ENCODE results near the gene LITAF.

Gene LITAF

DNA sequence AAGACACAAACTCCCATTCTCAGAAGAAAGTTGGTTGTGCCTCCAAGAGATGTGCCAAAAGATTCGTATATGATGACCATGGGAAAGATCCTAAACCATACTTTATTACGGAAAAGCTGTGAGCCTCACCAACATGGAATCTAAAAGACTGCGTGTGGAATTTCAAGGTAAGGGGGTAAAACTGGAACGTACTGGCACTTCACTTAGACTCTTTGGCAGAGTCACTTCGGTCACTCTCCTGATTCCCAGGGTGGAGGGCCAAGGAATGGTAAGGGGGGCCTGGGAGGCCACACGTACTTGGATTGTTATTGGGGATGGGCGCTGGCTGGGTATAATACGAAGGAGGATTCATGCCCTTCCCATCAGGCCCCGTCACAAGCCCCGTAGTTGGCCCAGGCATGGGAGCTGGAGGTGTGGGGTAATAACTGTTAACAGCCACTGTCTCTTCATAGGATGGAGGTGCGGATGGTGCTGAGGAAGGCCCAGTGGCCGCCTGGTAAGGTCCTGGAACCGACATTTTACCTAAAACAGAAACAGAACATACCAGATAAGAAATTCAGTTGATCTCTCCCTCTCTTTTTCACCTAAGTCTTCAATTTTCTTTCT lies 30.4 kb downstream of the LITAF start:
- DNase-seq (ENCODE audit: low read depth, low spot score), result no peak
- Histone ChIP-seq H3K4me3 (ENCODE audit: insufficient read length, low read depth) (no peak overlapping the region), H3K36me3 (ENCODE audit: insufficient read depth, insufficient read length, low read length) (peaks cover 56% of the 10 kb centered on the region), H3K9me3 (ENCODE audit: insufficient read depth, low read length) (no peaks in the 10 kb centered on the region), H3K27me3 (ENCODE audit: insufficient read depth, insufficient read length) (no peaks in the 10 kb centered on the region), H3K9ac (ENCODE audit: insufficient read length, low read depth) (no peak overlapping the region), H3K4me1 (ENCODE audit: insufficient read depth, insufficient read length) (peaks cover 7% of the 10 kb centered on the region)
- no peak for TF ChIP-seq ZNF274 (IDR thresholded peaks at IDR 0.05; ENCODE audit: low read depth, low read length)
- TF ChIP-seq YY1 (IDR thresholded peaks at IDR 0.05; ENCODE audit: insufficient read depth, insufficient read length), result no peak
- no peak for TF ChIP-seq SUZ12 (IDR thresholded peaks at IDR 0.05; ENCODE audit: extremely low read depth, insufficient read depth, insufficient read length)

- peaks cover 79% of the 10 kb centered on the region for H3K36me3 ChIP-seq (ENCODE audit: insufficient read depth, insufficient read length, low read length)
- H3K27me3 ChIP-seq (ENCODE audit: insufficient read depth, insufficient read length), result no peaks in the 10 kb centered on the region
- H3K9ac ChIP-seq (ENCODE audit: insufficient read length, low read depth), result no peak overlapping the region
- no peaks in the 10 kb centered on the region for H3K9me3 ChIP-seq (ENCODE audit: insufficient read depth, low read length)
- H3K4me3 ChIP-seq (ENCODE audit: insufficient read length, low read depth), result no peak overlapping the region
- peaks cover 2% of the 10 kb centered on the region for H3K4me1 ChIP-seq (ENCODE audit: insufficient read depth, insufficient read length)
- no peak for DNase-seq (ENCODE audit: low read depth, low spot score)
- TF ChIP-seq YY1 (IDR thresholded peaks at IDR 0.05; ENCODE audit: insufficient read depth, insufficient read length), result no peak
- TF ChIP-seq SUZ12 (IDR thresholded peaks at IDR 0.05; ENCODE audit: extremely low read depth, insufficient read depth, insufficient read length), result no peak
- TF ChIP-seq ZNF274 (IDR thresholded peaks at IDR 0.05; ENCODE audit: low read depth, low read length), result no peak
Measured at GRCh38 chr16:11554053-11554452, 32.7 kb downstream of the LITAF start.

DNA sequence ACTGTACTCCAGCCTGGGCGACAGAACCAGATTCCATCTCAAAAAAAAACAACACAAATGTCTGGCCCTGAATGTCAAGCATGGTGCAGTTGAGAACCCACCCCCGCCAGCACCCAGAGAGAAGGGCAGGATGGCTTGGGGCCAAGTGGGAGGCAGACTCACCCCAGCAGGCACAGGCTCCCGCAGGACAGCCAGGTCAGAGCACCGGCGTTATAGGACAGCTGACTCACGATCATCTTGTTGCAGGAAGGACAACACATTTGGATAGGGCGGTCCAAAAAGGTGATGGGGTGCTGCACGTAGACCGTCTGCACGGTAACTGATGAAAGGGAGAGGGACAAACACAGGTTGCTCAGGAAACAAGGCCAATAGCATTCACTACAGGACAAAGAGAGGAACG lies 33.3 kb downstream of the LITAF start:
- no peak for TF ChIP-seq ZNF274 (IDR thresholded peaks at IDR 0.05; ENCODE audit: low read depth, low read length)
- no peak for TF ChIP-seq SUZ12 (IDR thresholded peaks at IDR 0.05; ENCODE audit: extremely low read depth, insufficient read depth, insufficient read length)
- no peak for TF ChIP-seq YY1 (IDR thresholded peaks at IDR 0.05; ENCODE audit: insufficient read depth, insufficient read length)
- Histone ChIP-seq H3K27me3 (ENCODE audit: insufficient read depth, insufficient read length) (no peaks in the 10 kb centered on the region), H3K4me1 (ENCODE audit: insufficient read depth, insufficient read length) (peaks cover 2% of the 10 kb centered on the region), H3K4me3 (ENCODE audit: insufficient read length, low read depth) (no peak overlapping the region), H3K36me3 (ENCODE audit: insufficient read depth, insufficient read length, low read length) (peaks cover 83% of the 10 kb centered on the region), H3K9ac (ENCODE audit: insufficient read length, low read depth) (no peak overlapping the region), H3K9me3 (ENCODE audit: insufficient read depth, low read length) (no peaks in the 10 kb centered on the region)
- no peak for DNase-seq (ENCODE audit: low read depth, low spot score)

GRCh38 chr16:11552440-11552839 lies 34.3 kb downstream of the LITAF start:
- H3K27me3 ChIP-seq (ENCODE audit: insufficient read depth, insufficient read length), result no peaks in the 10 kb centered on the region
- no peak for DNase-seq (ENCODE audit: low read depth, low spot score)
- H3K4me3 ChIP-seq (ENCODE audit: insufficient read length, low read depth), result no peak overlapping the region
- no peaks in the 10 kb centered on the region for H3K4me1 ChIP-seq (ENCODE audit: insufficient read depth, insufficient read length)
- H3K9me3 ChIP-seq (ENCODE audit: insufficient read depth, low read length), result no peaks in the 10 kb centered on the region
- H3K36me3 ChIP-seq (ENCODE audit: insufficient read depth, insufficient read length, low read length), result peaks cover 92% of the 10 kb centered on the region
- H3K9ac ChIP-seq (ENCODE audit: insufficient read length, low read depth), result no peak overlapping the region
- TF ChIP-seq YY1 (IDR thresholded peaks at IDR 0.05; ENCODE audit: insufficient read depth, insufficient read length), result no peak
- no peak for TF ChIP-seq SUZ12 (IDR thresholded peaks at IDR 0.05; ENCODE audit: extremely low read depth, insufficient read depth, insufficient read length)
- TF ChIP-seq ZNF274 (IDR thresholded peaks at IDR 0.05; ENCODE audit: low read depth, low read length), result no peak

- no peaks in the 10 kb centered on the region for H3K9me3 ChIP-seq (ENCODE audit: insufficient read depth, low read length)
- no peak overlapping the region for H3K9ac ChIP-seq (ENCODE audit: insufficient read length, low read depth)
- peaks cover 91% of the 10 kb centered on the region for H3K36me3 ChIP-seq (ENCODE audit: insufficient read depth, insufficient read length, low read length)
- no peaks in the 10 kb centered on the region for H3K27me3 ChIP-seq (ENCODE audit: insufficient read depth, insufficient read length)
- no peak overlapping the region for H3K4me3 ChIP-seq (ENCODE audit: insufficient read length, low read depth)
- H3K4me1 ChIP-seq (ENCODE audit: insufficient read depth, insufficient read length), result no peaks in the 10 kb centered on the region
- no peak for TF ChIP-seq YY1 (IDR thresholded peaks at IDR 0.05; ENCODE audit: insufficient read depth, insufficient read length)
- no peak for DNase-seq (ENCODE audit: low read depth, low spot score)
Measured at GRCh38 chr16:11551842-11552241, 34.9 kb downstream of the LITAF start.

GRCh38 chr16:11550791-11551498 lies 35.8 kb downstream of the LITAF start:
- no peak for DNase-seq (ENCODE audit: low read depth, low spot score)
- Histone ChIP-seq H3K4me3 (ENCODE audit: insufficient read length, low read depth) (no peak overlapping the region), H3K9me3 (ENCODE audit: insufficient read depth, low read length) (no peaks in the 10 kb centered on the region), H3K9ac (ENCODE audit: insufficient read length, low read depth) (no peak overlapping the region), H3K27me3 (ENCODE audit: insufficient read depth, insufficient read length) (no peaks in the 10 kb centered on the region), H3K4me1 (ENCODE audit: insufficient read depth, insufficient read length) (no peaks in the 10 kb centered on the region), H3K36me3 (ENCODE audit: insufficient read depth, insufficient read length, low read length) (peaks cover 82% of the 10 kb centered on the region)
- no peak for TF ChIP-seq YY1 (IDR thresholded peaks at IDR 0.05; ENCODE audit: insufficient read depth, insufficient read length)
- TF ChIP-seq SUZ12 (IDR thresholded peaks at IDR 0.05; ENCODE audit: extremely low read depth, insufficient read depth, insufficient read length), result no peak
- TF ChIP-seq ZNF274 (IDR thresholded peaks at IDR 0.05; ENCODE audit: low read depth, low read length), result no peak

DNA sequence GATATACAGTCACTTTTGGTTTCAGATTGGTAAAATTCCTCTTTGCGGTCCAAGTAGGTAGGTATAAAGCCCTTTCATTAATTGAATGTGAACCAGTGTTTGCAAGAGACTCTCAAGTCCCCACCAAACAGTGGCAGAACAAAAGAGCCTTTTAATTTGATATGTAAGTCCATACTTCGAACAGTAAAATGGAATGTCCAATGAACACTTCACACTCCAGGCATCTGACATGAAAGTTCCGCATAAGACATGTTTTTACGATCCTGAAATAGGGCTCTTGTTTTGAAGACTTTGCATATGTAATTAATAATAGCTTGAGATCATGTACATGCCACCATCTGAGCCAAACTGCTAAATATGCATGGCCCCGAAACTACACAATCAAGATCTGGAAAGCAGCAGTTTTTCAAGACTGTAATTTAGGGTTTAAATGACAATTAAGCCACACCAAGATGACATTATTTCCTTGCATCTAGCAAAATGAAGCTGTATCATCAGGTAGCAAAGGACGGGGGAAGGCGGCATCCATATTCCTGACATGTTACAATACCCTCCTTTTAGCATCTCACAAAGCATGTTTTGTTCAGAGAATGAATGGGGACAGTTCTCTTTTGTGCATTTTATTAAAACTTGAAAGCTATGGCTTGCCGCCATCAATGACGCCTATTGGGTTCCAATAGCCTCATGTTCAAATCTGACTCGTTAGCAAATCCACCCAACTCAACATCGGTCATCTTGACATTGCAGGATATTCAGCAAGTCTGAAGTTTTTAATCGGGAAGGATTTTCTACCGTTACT lies 39.4 kb downstream of the LITAF start:
- no peaks in the 10 kb centered on the region for H3K27me3 ChIP-seq (ENCODE audit: insufficient read depth, insufficient read length)
- no peak overlapping the region for H3K4me3 ChIP-seq (ENCODE audit: insufficient read length, low read depth)
- H3K4me1 ChIP-seq (ENCODE audit: insufficient read depth, insufficient read length), result peaks cover 8% of the 10 kb centered on the region
- no peaks in the 10 kb centered on the region for H3K9me3 ChIP-seq (ENCODE audit: insufficient read depth, low read length)
- no peak overlapping the region for H3K9ac ChIP-seq (ENCODE audit: insufficient read length, low read depth)
- TF ChIP-seq SUZ12 (IDR thresholded peaks at IDR 0.05; ENCODE audit: extremely low read depth, insufficient read depth, insufficient read length) (no peak), ZNF274 (IDR thresholded peaks at IDR 0.05; ENCODE audit: low read depth, low read length) (no peak), YY1 (IDR thresholded peaks at IDR 0.05; ENCODE audit: insufficient read depth, insufficient read length) (no peak)
- peaks cover 48% of the 10 kb centered on the region for H3K36me3 ChIP-seq (ENCODE audit: insufficient read depth, insufficient read length, low read length)
- no peak for DNase-seq (ENCODE audit: low read depth, low spot score)
